A204.1 (cell line): ENCODE results near the gene PADI6.

Experiments
- FAIRE-seq: peaks from 2 replicates; lab custom pipeline; 2012; peaks lifted over from hg19 to GRCh38; lab: Jason Lieb, UNC

Gene PADI6

DNA sequence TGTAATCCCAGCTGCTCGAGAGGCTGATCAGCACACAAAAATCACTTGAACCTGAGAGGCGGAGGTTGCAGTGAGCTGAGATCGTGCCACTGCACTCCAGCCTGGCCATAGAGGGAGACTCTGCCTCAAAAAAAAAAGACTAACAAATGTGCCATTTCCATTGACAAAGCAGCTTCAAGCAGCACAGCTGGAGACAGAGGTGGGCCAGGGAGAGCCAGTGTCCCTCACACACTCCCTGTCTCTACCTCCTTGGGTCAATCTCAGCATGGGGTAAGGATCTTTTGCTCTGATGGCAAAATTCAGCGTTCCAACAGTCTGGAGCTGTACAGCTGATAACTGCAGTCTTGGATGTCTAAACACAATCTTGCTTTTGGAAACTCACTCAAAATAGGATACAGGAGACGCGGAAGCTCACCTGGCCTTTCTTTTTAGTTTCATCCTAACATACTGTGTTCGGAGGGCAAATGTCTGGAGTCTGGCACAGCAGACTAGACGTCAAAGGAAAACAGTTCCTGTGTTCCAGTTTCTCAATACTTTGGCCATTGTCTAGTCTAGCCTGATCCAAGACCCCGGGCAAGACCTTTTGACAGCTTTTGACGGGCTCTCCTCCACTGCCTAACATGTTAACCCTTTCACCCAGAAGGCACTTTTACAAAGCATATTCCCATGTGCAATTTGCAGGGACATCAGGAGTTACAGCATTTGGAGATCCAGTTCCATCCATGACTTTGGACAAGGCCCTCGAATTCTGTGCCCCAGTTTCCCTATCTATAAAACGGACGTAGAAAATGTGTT is 64.6 kb downstream of the PADI6 start:
- no peak for FAIRE-seq

DNA sequence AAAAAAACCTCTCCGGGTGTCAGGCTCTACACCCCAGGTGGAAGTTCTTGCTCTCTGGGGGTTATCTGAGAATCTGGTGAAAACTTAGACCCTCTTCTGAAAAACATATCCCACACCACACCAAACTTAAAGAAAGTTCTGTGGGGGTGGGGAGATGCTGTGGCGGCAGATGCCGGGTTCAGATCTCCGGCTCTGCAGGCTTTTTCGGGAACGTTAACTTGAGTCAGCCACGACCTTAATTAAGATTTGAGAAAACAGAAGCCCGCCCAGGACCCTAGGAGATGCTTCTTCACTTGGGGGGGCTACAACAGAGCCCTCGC is 65.2 kb downstream of the PADI6 start:
- no peak for FAIRE-seq

DNA sequence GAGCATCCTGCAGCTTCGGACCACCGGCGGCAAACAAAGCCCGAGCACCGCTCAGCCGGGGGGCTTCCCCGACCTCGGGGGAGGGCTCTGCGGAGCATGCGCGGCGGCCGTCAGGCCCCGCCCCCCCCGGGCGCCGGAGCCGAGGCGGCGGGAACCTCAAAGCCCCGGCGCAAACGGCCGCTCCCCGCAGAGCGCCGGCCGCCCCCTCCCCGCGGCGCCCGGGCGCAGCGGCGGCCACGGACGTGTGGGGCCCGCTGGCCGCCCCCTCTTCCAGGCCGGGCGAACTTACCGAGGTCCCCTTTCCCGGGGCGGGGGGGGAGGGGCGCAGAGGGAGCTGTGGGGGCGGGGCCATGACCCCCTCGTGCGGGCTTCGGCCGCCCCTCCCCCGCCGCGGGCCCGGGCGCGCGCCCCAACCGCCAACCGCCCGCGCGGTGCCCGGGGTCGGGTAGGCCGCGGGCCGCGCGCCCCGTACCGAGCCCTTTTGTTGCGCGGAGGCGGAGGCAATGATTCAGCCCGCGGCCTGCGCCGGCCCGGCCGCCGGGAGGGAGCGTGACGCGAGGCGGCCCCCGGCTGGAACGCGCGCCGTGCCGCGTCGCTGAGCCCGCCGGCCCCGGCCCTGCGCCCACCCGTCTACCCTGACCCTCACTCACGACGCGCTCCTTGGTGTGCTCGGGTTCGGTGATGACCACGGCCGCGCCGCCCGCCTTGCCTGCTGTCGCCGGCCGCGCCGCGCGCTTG is 65.8 kb downstream of the PADI6 start:
- no peak for FAIRE-seq

DNA sequence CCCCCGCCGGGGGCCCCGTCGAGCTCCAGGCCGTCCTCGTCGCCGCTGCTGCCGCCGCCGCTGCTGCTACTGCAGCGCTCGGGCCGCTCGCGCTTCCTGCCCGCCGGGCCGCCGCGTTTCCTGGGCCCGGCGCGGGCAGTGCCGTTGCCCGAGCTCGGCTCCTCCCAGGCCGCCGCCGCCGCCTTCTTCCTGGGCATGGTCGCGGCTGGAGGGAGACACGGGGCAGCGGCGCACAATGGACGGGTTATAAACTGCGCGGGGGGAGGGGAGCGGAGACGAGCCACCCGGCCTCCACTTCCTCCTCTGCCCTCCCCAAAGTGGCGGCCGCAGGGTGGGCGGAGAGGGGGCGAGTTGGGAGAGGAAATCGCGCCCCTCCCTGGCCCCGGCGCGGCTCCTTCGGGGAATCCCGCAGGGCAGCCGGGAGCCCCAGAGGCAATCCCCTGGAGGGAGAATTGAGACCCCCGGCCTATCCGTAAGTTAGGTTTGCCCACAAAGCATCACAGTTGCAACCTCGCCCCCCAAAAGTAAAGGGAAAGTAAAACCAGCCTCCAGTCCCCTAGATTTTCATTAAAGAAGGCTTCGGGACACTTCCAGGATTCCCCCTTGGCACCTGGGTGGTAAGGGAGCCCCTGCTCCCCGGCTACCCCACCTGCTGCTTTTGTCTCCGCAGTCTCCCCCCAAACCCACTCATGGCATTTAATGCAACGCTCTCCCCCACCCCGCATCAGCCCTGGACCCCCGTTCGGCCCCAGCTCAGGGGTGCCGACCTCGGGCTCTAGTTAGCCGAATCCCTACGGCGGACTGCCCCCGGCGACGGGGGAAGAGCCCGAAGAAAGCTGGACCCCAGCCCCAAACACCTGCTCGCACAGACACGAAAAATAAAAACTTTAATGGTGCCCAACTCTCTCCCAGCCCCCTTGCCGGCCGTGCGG is 66.6 kb downstream of the PADI6 start:
- no peak for FAIRE-seq

DNA sequence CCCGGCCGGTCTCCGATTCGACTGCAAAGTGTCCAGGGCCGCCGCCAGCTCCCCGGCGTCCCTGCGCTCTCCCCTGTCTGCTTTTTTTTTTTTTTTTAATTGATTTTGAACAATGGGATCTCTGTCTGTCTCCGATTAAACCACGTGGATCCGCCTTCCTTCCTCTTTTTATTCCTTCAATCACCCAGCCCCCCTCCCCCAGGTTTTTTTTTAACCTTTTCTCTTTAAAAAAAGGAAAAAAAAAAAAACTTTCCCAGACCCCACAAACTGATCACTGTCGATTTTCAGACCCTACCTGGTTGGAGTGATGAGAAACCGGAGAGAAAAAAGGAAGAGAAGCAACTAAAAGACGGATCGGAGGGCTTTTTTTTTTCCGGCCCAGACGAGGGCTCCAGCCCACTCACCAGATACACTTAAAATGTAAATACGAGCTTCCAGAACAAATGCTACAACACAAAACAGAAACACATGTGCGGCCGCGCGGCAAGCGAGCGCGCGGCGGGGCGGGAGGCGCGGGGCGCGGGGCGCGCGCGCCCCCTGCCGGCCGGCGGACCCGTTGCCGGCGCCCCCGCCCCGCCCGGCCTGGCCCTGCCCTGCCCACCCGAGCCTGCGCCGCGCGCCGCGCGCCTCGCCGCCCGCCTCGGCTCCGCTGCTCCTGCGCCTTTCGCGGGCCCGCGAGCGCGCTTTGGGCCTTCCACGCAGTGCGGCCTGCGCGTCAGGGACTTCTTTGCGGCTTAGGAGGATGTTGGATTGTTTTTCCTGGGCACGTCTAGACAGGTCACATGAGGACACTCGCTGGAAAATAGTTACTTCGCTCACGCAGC is 67.5 kb downstream of the PADI6 start, which contains the start of gene RCC2:
Gene RCC2 (minus strand): TSS at position 428 of the 824 bp plus-strand sequence. CDS start 1,163 bp downstream, outside the sequence.
- FAIRE-seq: no peak

DNA sequence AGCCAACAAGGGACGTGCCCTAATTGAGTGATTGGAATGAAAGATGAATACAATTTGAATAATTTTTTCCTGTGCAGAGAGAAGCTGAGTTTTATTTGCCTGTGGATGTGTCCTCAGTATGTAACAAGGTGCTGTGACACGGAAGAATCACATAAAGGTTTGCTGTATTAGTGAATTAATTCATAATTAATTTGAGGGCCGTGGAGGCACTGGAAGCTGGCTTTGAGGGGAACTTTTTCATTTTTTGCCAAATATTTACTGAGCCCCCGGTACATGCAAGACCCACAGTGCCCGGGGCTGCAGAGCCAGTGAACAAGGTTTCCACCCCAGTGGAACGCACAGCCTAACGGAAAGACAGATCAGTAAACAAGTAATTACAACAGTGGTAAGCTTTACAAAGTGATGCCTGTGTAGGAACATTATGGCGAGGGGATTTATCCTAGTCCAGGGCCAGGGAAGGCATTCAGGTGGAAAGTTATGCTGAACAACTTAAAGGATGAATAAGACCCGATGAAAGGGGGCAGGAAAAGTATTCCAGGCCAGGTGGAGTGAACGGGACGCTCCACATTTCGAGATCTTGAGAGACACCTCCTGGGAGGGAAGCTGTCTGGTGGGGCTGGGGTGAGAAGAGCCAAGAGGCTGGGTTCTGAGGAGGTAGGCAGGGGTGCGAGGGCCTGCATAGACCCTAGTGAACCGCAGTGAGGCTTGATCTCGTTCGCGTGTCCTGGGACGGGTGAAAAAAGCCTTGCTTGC is 68.3 kb downstream of the PADI6 start:
- no peak for FAIRE-seq

DNA sequence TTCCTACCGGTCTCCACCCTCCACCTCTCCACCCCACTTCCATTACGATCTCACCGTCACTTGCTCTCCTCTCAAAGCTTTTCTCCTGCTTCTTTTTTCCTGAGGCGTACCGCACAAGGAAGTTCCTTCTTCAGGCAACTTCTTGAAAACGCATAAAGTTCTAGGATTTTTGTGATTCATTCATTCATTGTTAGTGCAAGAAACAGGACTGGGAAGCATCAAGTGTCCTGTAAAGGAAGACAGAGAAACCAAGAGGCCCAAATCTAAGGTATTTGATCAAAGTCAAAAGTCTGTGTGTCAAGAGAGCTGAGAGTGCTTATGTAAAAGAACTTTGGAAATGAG is 68.8 kb downstream of the PADI6 start:
- FAIRE-seq: no peak

DNA sequence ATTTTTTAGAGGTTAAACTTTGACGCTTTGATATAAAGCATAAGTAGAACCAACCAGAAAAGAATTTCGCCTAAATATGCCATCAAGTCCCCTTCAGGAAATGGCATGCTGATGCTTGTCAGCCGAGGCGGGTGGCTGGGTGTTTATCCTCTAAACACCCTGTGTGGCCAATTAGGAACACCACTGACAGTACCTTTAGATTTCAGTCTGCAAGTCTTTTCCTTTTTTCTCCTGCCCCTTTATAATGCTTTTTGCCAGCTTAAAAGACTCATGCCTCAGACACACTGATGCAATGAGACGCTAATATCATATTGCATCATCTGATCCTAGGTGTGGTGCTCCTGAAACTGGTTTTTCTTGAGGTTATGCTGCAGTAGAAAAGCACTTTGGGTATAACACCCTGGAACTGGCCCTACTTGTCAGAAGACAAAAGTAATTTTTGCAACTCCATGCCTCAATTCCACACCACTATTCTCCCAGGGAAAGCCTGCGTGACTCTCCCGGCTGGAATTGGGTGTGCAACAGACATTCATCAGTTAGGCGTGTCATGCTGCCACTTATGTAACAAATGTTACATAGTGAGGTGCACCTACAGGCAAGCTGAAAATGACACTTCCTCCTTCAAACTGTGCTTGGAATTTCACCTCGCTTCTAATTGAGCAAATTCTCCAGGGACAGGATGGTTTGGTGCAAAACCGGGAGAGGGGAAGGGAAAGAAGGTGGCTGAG is 69.4 kb downstream of the PADI6 start:
- no peak for FAIRE-seq

DNA sequence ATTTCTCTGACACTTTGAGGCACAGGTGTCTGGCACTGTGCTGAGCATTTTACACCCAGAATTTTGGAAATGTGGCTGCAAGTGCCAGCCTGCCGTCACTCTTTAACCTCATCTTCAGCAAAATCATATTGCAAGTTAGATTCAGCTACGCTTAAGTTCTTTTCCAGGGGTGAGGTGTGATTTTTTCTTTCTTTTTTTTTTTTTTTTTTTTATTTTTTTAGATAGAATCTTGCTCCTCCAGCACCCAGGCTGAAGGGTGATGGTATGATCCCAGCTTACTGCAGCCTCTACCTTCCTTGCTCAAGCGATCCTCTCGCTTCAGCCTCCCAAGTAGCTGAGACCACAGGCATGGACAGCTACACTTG is 70.0 kb downstream of the PADI6 start:
- no peak for FAIRE-seq

DNA sequence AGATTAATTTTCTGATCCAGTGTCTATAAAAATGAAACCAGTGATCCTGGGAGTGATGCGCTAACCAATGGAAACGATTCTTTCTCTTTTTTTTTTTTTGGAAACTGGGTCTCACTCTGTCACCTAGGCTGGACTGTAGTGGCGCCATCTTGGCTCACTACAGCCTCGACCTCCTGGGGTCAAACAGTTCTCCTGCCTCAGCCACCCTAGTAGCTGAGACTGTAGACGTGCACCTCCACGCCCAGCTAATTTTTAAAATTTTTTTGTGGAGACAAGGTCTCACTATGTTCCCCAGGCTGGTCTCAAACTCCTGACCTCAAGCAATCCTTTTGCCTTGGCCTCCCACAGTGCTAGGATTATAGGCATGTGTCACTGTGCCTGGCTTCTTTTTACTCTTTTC is 70.8 kb downstream of the PADI6 start:
- FAIRE-seq: no peak

DNA sequence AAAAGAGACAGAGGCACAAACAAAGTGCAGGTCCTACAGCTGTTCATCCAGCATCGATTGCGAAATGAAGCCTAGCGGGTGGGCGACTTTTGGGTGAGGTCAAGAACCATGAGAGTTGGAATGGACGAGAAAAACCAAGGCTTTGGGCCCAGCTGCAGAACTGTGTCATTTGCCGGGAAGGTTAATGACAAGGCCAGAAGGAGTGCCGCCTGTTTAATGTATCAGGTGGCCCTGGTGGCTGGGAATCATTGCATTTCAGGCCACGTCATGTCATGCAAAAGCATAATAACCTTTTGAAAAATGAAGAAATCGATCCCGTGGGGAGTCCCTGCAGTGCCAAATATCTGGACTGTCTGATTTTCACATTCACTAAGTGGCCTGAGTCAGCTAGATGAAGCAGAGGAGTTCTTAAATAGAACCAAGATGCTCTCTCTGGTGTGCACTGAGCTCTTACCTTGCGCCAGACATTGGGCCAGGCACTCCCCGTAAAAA is 75.6 kb downstream of the PADI6 start:
- no peak for FAIRE-seq
